ENCODE results near the gene CLEC4E.
"Not testable (repeated sequence)": the region's sequence is repeated elsewhere in the genome, so short reads cannot be mapped to it uniquely, and the experiment has no call there.

Gene CLEC4E, protein sequence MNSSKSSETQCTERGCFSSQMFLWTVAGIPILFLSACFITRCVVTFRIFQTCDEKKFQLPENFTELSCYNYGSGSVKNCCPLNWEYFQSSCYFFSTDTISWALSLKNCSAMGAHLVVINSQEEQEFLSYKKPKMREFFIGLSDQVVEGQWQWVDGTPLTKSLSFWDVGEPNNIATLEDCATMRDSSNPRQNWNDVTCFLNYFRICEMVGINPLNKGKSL

DNA sequence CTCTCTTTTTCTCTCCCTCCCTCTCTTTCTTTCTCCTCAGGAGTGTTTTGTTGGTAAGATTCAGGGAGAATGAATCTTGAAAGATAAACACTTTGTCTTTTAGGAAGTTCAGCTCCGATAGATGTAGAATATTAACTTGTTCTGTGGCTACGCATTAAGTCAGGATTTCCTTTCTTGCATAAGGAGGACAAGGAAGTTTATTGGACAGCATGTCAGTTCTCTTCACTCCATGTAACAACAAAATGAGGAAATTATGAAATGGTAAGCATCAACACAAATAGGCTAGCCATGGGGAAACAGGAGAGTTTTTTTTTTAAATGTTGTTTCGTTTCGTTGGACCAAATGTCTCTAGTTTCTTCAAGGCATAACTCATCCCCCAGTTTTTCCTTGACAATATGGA, at the start of gene CLEC4E:
Gene CLEC4E (minus strand): TSS at position 75 of the 400 bp plus-strand sequence. CDS start 108 bp downstream, outside the sequence.
- not testable (repeated sequence) for DNase-seq (ENCODE audit: extremely low read depth, low read depth); H3K4me3 ChIP-seq (replicated peaks; ENCODE audit: low read depth, low read length)

- no peak overlapping the region for H3K4me3 ChIP-seq (replicated peaks; ENCODE audit: low read depth, low read length)
- TF ChIP-seq, protein P1, sequence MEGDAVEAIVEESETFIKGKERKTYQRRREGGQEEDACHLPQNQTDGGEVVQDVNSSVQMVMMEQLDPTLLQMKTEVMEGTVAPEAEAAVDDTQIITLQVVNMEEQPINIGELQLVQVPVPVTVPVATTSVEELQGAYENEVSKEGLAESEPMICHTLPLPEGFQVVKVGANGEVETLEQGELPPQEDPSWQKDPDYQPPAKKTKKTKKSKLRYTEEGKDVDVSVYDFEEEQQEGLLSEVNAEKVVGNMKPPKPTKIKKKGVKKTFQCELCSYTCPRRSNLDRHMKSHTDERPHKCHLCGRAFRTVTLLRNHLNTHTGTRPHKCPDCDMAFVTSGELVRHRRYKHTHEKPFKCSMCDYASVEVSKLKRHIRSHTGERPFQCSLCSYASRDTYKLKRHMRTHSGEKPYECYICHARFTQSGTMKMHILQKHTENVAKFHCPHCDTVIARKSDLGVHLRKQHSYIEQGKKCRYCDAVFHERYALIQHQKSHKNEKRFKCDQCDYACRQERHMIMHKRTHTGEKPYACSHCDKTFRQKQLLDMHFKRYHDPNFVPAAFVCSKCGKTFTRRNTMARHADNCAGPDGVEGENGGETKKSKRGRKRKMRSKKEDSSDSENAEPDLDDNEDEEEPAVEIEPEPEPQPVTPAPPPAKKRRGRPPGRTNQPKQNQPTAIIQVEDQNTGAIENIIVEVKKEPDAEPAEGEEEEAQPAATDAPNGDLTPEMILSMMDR (IDR thresholded peaks at IDR 0.05; ENCODE audit: low read depth, low read length, missing control alignments), result no peak
- no peak for DNase-seq (ENCODE audit: extremely low read depth, low read depth)
Measured at GRCh38 chr12:8589679-8590078, 49.0 kb upstream of the CLEC4E start.

- DNase-seq (ENCODE audit: extremely low read depth, low read depth); H3K4me3 ChIP-seq (replicated peaks; ENCODE audit: low read depth, low read length): not testable (repeated sequence)
Measured at GRCh38 chr12:8584478-8584877, 43.8 kb upstream of the CLEC4E start.

DNA sequence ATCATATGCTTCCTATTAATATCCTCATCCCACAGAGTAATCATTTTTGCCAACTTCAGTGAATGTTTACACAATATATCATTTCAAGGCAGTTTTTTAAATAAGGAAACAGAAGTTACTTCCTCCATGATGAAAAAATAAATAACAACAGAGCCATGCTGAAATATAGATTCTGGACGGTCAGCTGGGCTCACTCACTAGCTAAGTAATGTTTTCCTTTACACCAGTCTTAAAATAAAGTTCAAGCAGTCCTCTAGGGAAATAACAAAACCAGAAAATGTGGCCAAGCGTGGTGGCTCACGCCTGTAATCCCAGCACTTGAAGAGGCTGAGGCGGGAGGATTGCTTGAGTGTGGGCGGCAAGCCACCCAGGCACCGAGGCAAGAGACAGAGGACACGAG, 43.3 kb upstream of the CLEC4E start:
- DNase-seq (ENCODE audit: extremely low read depth, low read depth), result no peak

DNA sequence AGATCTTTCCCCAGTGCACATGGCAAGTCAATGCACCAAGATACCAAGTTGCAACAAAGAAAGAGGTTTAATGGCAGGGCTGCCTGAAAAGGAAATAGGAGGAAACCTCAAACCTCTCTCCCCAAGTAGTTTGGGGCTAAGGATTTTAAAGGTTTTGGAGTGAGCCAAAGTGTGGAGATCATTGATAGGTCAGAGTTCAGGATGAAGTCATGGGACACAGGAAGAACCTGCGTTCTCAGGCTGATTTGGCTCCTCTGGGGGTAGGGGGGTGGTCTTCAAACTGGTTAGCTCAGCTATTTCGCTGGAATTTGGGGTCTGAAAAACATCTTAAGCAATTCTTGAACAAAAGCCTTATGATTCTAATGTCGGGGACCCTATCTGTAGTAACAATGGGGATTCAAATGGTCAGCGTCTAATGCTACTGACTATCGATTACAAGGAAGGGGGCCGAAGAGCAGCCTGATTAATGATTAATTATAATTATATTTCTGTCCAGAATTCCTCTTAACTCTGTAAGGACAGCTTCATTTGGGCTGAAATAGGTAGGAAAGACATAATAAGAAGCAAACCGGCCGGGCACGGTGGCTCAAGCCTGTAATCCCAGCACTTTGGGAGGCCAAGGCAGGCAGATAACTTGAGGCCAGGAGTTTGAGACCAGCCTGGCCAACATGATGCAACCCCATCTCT, 40.5 kb upstream of the CLEC4E start:
- no peak overlapping the region for H3K4me3 ChIP-seq (replicated peaks; ENCODE audit: low read depth, low read length)
- TF ChIP-seq, protein P1 (IDR thresholded peaks at IDR 0.05; ENCODE audit: low read depth, low read length, missing control alignments), result no peak
- DNase-seq (ENCODE audit: extremely low read depth, low read depth), result no peak

More for the DNA sequence above, 43.3 kb upstream of the CLEC4E start:
- TF ChIP-seq, protein P1 (IDR thresholded peaks at IDR 0.05; ENCODE audit: low read depth, low read length, missing control alignments), result no peak
- H3K4me3 ChIP-seq (replicated peaks; ENCODE audit: low read depth, low read length), result no peak overlapping the region

- no peak for DNase-seq (ENCODE audit: extremely low read depth, low read depth)
- TF ChIP-seq, protein P1 (IDR thresholded peaks at IDR 0.05; ENCODE audit: low read depth, low read length, missing control alignments), result no peak
- H3K4me3 ChIP-seq (replicated peaks; ENCODE audit: low read depth, low read length), result no peak overlapping the region
Measured at GRCh38 chr12:8577879-8578278, 37.2 kb upstream of the CLEC4E start.

DNA sequence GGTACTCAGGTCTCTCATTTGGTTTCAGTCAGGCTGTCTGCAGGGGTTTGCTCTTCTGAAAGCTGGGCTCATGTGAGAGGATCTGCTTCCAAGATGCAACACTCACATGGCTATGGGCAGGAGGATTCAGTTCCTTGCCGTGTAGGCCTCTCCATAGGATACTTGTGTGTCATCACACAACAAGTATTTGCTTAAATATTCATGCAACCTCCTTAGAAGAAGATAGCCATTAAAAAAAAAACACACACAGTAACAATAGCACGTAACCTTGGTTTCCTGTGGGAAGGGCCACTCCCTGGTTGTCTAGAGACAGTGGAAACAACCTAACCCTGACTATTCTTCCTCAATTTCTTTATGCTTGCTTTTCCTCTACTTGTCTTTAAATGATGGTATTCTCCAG, 31.8 kb upstream of the CLEC4E start:
- TF ChIP-seq, protein P1 (IDR thresholded peaks at IDR 0.05; ENCODE audit: low read depth, low read length, missing control alignments), result no peak
- DNase-seq (ENCODE audit: extremely low read depth, low read depth), result no peak
- H3K4me3 ChIP-seq (replicated peaks; ENCODE audit: low read depth, low read length), result no peak overlapping the region

- H3K4me3 ChIP-seq (replicated peaks; ENCODE audit: low read depth, low read length), result no peak overlapping the region
- TF ChIP-seq, protein P1 (IDR thresholded peaks at IDR 0.05; ENCODE audit: low read depth, low read length, missing control alignments), result no peak
- DNase-seq (ENCODE audit: extremely low read depth, low read depth), result no peak
Measured at GRCh38 chr12:8566525-8566924, 25.8 kb upstream of the CLEC4E start.

- DNase-seq (ENCODE audit: extremely low read depth, low read depth); H3K4me3 ChIP-seq (replicated peaks; ENCODE audit: low read depth, low read length): not testable (repeated sequence)
Measured at GRCh38 chr12:8566052-8566451, 25.3 kb upstream of the CLEC4E start.
